Measurements from ENCODE around the gene ATP4A.

Gene ATP4A

GRCh38 chr19:35582760-35583159 is 19.3 kb upstream of the ATP4A start:
- TF ChIP-seq TAF1 (IDR thresholded peaks at IDR 0.05; ENCODE audit: low read depth) (no peak), CREB1 (IDR thresholded peaks at IDR 0.05; ENCODE audit: low read depth) (no peak), YY1 (IDR thresholded peaks at IDR 0.05; ENCODE audit: low read depth) (no peak), TCF12 (IDR thresholded peaks at IDR 0.05; ENCODE audit: low read depth) (no peak), EP300 (IDR thresholded peaks at IDR 0.05; ENCODE audit: borderline replicate concordance) (no peak), REST (IDR thresholded peaks at IDR 0.05; ENCODE audit: low read depth) (no peak), USF1 (IDR thresholded peaks at IDR 0.05) (no peak), TEAD4 (IDR thresholded peaks at IDR 0.05) (no peak), NFIC (IDR thresholded peaks at IDR 0.05) (no peak), EGR1 (IDR thresholded peaks at IDR 0.05) (no peak), MAX (IDR thresholded peaks at IDR 0.05) (no peak)

GRCh38 chr19:35578707-35579106 is 15.2 kb upstream of the ATP4A start:
- TF ChIP-seq EGR1 (IDR thresholded peaks at IDR 0.05): no peak
- TF ChIP-seq CREB1 (IDR thresholded peaks at IDR 0.05; ENCODE audit: low read depth): no peak
- no peak for TF ChIP-seq CEBPB (IDR thresholded peaks at IDR 0.05)

GRCh38 chr19:35577918-35578317 is 14.5 kb upstream of the ATP4A start:
- no peak for TF ChIP-seq MAX (IDR thresholded peaks at IDR 0.05)

GRCh38 chr19:35571406-35571965 is 8.0 kb upstream of the ATP4A start:
- TF ChIP-seq REST (IDR thresholded peaks at IDR 0.05; ENCODE audit: low read depth): no peak
- no peak for TF ChIP-seq MAX (IDR thresholded peaks at IDR 0.05)
- TF ChIP-seq TAF1 (IDR thresholded peaks at IDR 0.05; ENCODE audit: low read depth): no peak
- no peak for TF ChIP-seq CEBPB (IDR thresholded peaks at IDR 0.05)
- no peak for TF ChIP-seq EGR1 (IDR thresholded peaks at IDR 0.05)
- no peak for TF ChIP-seq ZBTB7A (IDR thresholded peaks at IDR 0.05; ENCODE audit: low read depth)
- no peak for TF ChIP-seq TCF12 (IDR thresholded peaks at IDR 0.05; ENCODE audit: low read depth)
- no peak for TF ChIP-seq EP300 (IDR thresholded peaks at IDR 0.05; ENCODE audit: borderline replicate concordance)
- TF ChIP-seq CREB1 (IDR thresholded peaks at IDR 0.05; ENCODE audit: low read depth): no peak
- no peak for TF ChIP-seq FOXM1 (IDR thresholded peaks at IDR 0.05; ENCODE audit: borderline replicate concordance, low read depth)

GRCh38 chr19:35569281-35569781 is 5.9 kb upstream of the ATP4A start:
- no peak for TF ChIP-seq TEAD4 (IDR thresholded peaks at IDR 0.05)
- no peak for TF ChIP-seq TCF12 (IDR thresholded peaks at IDR 0.05; ENCODE audit: low read depth)
- no peak for TF ChIP-seq EP300 (IDR thresholded peaks at IDR 0.05; ENCODE audit: borderline replicate concordance)
- no peak for TF ChIP-seq CEBPB (IDR thresholded peaks at IDR 0.05)
- no peak for TF ChIP-seq MAX (IDR thresholded peaks at IDR 0.05)
- TF ChIP-seq FOXM1 (IDR thresholded peaks at IDR 0.05; ENCODE audit: borderline replicate concordance, low read depth): no peak
- no peak for TF ChIP-seq TAF1 (IDR thresholded peaks at IDR 0.05; ENCODE audit: low read depth)
- TF ChIP-seq REST (IDR thresholded peaks at IDR 0.05; ENCODE audit: low read depth): no peak
- TF ChIP-seq RAD21 (IDR thresholded peaks at IDR 0.05; ENCODE audit: low read depth): no peak
- no peak for TF ChIP-seq ZBTB7A (IDR thresholded peaks at IDR 0.05; ENCODE audit: low read depth)
- TF ChIP-seq YY1 (IDR thresholded peaks at IDR 0.05; ENCODE audit: low read depth): no peak
- no peak for TF ChIP-seq USF1 (IDR thresholded peaks at IDR 0.05)
- no peak for TF ChIP-seq NFIC (IDR thresholded peaks at IDR 0.05)
- no peak for TF ChIP-seq EGR1 (IDR thresholded peaks at IDR 0.05)

Data from Ishikawa (cell line).